GM12878 (cell line): ENCODE results near the gene PNMA8B. TPM values are rescaled to one million over a fixed set of nuclear protein-coding genes. Genes with fewer than 3 reads are reported as not detected.

Source experiments
- ATAC-seq: fragments of 200-7000 bp; cut with Tn5 transposase; 3 replicates; pipeline ENCODE4 v1.9.1; 2020; ENCODE audit warnings: mild to moderate bottlenecking, moderate library complexity
- BruUV-seq: library from RNA; stranded (reverse); fragments of 400-500 nt; replicated peaks from 2 replicates; lab custom pipeline; 2021; lab: Mats Ljungman, UMichigan
- CTCF ChIA-PET: fragments of 300-600 bp; sonication (Branson Sonifier 250); formaldehyde crosslinking; extraction: SDS; loops from one replicate; lab custom pipeline; 2021; ENCODE audit warnings: inconsistent platforms; lab: Yijun Ruan, JAX
- POLR2A ChIA-PET: fragments of 350-600 bp; formaldehyde crosslinking; extraction: SDS; loops from one replicate; lab custom pipeline; 2021; ENCODE audit warnings: inconsistent platforms; lab: Charles Lee
- RAD21 ChIA-PET: fragments of 300-600 bp; sonication (Branson Sonifier 250); formaldehyde crosslinking; loops from one replicate; lab custom pipeline; 2023; ENCODE audit warnings: antibody characterized with exemption; ENCODE audit not compliant: unreplicated experiment; lab: Charles Lee
- SMC1A ChIA-PET: fragments of 300-600 bp; sonication (Branson Sonifier 250); formaldehyde crosslinking; loops from one replicate; lab custom pipeline; 2023; ENCODE audit not compliant: unreplicated experiment, uncharacterized antibody; lab: Charles Lee
- DNase-seq: peaks from one replicate; pipeline ENCODE4 v3.0.0-alpha.2; 2011; ENCODE audit warnings: low read depth, low spot score
- FAIRE-seq: peaks from 3 replicates; lab custom pipeline; 2011; peaks lifted over from hg19 to GRCh38; lab: Jason Lieb, UNC
- H2AFZ ChIP-seq: 2 replicates; pipeline ENCODE4 v1.6.0; 2011; ENCODE audit warnings: low read depth, low read length, control low read depth; ENCODE audit not compliant: control insufficient read depth
- H3K27ac ChIP-seq: 2 replicates; pipeline ENCODE4 v1.5.1; 2011; ENCODE audit warnings: control low read depth; ENCODE audit not compliant: control insufficient read depth, insufficient read depth
- H3K27me3 ChIP-seq, 2 experiments: replicated peaks in 1 of 2; 2 replicates each; pipeline versions ENCODE4 v1.6.0 to v1.6.1; 2011; ENCODE audit warnings: low read length in 1 of 2; ENCODE audit not compliant: control insufficient read depth in 2 of 2, insufficient read depth in 2 of 2
- H3K36me3 ChIP-seq, 2 experiments: 2 replicates each; pipeline ENCODE4 v1.5.1; 2011; ENCODE audit warnings: low read length in 1 of 2; ENCODE audit not compliant: control insufficient read depth in 2 of 2, insufficient read depth in 2 of 2
- H3K4me1 ChIP-seq: 2 replicates; pipeline ENCODE4 v1.6.1; 2011; ENCODE audit warnings: mild to moderate bottlenecking, low read length, moderate library complexity, mixed read lengths; ENCODE audit not compliant: control insufficient read depth, insufficient read depth
- H3K4me2 ChIP-seq: 2 replicates; pipeline ENCODE4 v1.6.0; 2011; ENCODE audit warnings: control low read depth; ENCODE audit not compliant: control insufficient read depth, insufficient read depth
- H3K4me3 ChIP-seq: fragments of 200-600 bp; sonication (generic); 2 replicates; pipeline ENCODE4 v1.5.1; 2016
- H3K79me2 ChIP-seq: 2 replicates; pipeline ENCODE4 v1.6.0; 2011; ENCODE audit warnings: low read length; ENCODE audit not compliant: control insufficient read depth, insufficient read depth
- H3K9ac ChIP-seq: 2 replicates; pipeline ENCODE4 v1.8.0; 2011; ENCODE audit warnings: low read length, control low read depth, mixed read lengths; ENCODE audit not compliant: control insufficient read depth, insufficient read depth
- H3K9me3 ChIP-seq: replicated peaks from 3 replicates; pipeline ENCODE4 v1.5.1; 2011; ENCODE audit warnings: mild to moderate bottlenecking, low read length; ENCODE audit not compliant: control insufficient read depth, insufficient read depth
- H4K20me1 ChIP-seq: 2 replicates; pipeline ENCODE4 v1.6.0; 2011; ENCODE audit not compliant: control insufficient read depth, insufficient read depth
- EZH2 ChIP-seq: IDR thresholded peaks from 2 replicates; pipeline ENCODE4 v1.6.1; 2012; ENCODE audit warnings: low read depth, mild to moderate bottlenecking, control low read depth, inconsistent platforms, low read length, borderline replicate concordance; ENCODE audit not compliant: control insufficient read depth
- FOS ChIP-seq: IDR thresholded peaks from 3 replicates; pipeline ENCODE4 v1.6.1; 2011; ENCODE audit warnings: borderline replicate concordance; ENCODE audit not compliant: insufficient read length; ENCODE audit errors: extremely low read depth
- IRF4 ChIP-seq: IDR thresholded peaks from 2 replicates; pipeline ENCODE4 v1.6.1; 2011; ENCODE audit warnings: low read depth, low read length
- NRF1 ChIP-seq: conservative IDR thresholded peaks from 2 replicates; pipeline ENCODE4 v1.6.1; 2011; ENCODE audit warnings: mild to moderate bottlenecking, low read depth, low read length, improper control_type of control experiment
- PAX5 ChIP-seq: IDR thresholded peaks from 2 replicates; pipeline ENCODE4 v1.6.1; 2011; ENCODE audit warnings: low read depth, low read length, borderline replicate concordance
- RB1 ChIP-seq: fragments of 450-650 bp; formaldehyde crosslinking; IDR thresholded peaks from 2 replicates; pipeline ENCODE4 v1.6.1; 2017; ENCODE audit warnings: mild to moderate bottlenecking, borderline replicate concordance
- SIX5 ChIP-seq: IDR thresholded peaks from 2 replicates; pipeline ENCODE4 v1.6.1; 2011; ENCODE audit warnings: mild to moderate bottlenecking, low read depth, low read length, moderate library complexity; ENCODE audit not compliant: severe bottlenecking
- SRF ChIP-seq, 2 experiments: IDR thresholded peaks; 2 replicates each; pipeline ENCODE4 v1.6.1; 2011; ENCODE audit warnings: low read depth in 2 of 2, low read length in 2 of 2, mild to moderate bottlenecking in 1 of 2, moderate library complexity in 1 of 2
- TARDBP ChIP-seq: IDR thresholded peaks from 2 replicates; pipeline ENCODE4 v1.6.1; 2016; ENCODE audit warnings: borderline replicate concordance
- ZBTB4 ChIP-seq: fragments of 450-650 bp; formaldehyde crosslinking; IDR thresholded peaks from 2 replicates; pipeline ENCODE4 v1.4.0; 2022; ENCODE audit warnings: mild to moderate bottlenecking, moderate library complexity
- WGBS: methylation state at CpG from one replicate; pipeline ENCODE4 v1.1.6; 2016; ENCODE audit warnings: low lambda C conversion rate; ENCODE audit not compliant: insufficient replicate concordance, insufficient coverage; ENCODE audit errors: missing lambda C conversion rate; 5-methylcytosine and 5-hydroxymethylcytosine counted together
- in situ Hi-C: fragments of 300-500 bp; cut with MboI; formaldehyde crosslinking; loops from 9 replicates; pipeline ENCODE4 v1.14.3; 2018; ENCODE audit warnings: mixed read lengths
- intact Hi-C: fragments of 100-400 bp; cut with micrococcal nuclease; formaldehyde crosslinking; loops from one replicate; pipeline ENCODE4 v1.14.2; 2022; ENCODE audit not compliant: unreplicated experiment
- polyA plus RNA-seq, 11 experiments: library from polyadenylated mRNA; depleted of rRNA in 4 of 11; unstranded in 6 of 11; stranded (reverse) in 5 of 11; fragments of >200 nt; fragmentation: Nextera tagmentation in 4 of 11; fragmentation: Illumina TruSeq in 1 of 11; extraction: Ambion mirVana in 4 of 11; extraction: Trizol in 1 of 11; gene quantifications; 1 replicate in 1 of 11; 2 replicates in 10 of 11; pipeline versions ENCODE4 v1.2.1 to v1.2.3, GENCODE V29; 2011 to 2016; ENCODE audit warnings: inconsistent platforms in 2 of 11, missing spikeins in 2 of 11, low read depth in 1 of 11
- total RNA-seq, 4 experiments: library from RNA; depleted of rRNA in 3 of 4; stranded (reverse); fragments of >200 nt in 3 of 4; fragmentation: Illumina TruSeq in 1 of 4; extraction: Trizol in 1 of 4; gene quantifications; 2 replicates each; pipeline versions ENCODE4 v1.2.1 to v1.2.3, GENCODE V29; 2013 to 2021
- TF ChIP-seq, protein P1 (sequence below): fragments of 450-650 bp; IDR thresholded peaks from 2 replicates; pipeline ENCODE4 v1.6.1; 2016; ENCODE audit warnings: mild to moderate bottlenecking, moderate library complexity, borderline replicate concordance

The PNMA8B gene
- total and polyA plus RNA-seq, 10 of the 15 experiments (the other 5 are each of a cell fraction or from before 2014, with no cell fraction given): 0.01 TPM; not detected in 9

- no peak overlapping the region for H2AFZ ChIP-seq
Measured at GRCh38 chr19:46461537-46461936, 34.1 kb downstream of the PNMA8B start.

DNA sequence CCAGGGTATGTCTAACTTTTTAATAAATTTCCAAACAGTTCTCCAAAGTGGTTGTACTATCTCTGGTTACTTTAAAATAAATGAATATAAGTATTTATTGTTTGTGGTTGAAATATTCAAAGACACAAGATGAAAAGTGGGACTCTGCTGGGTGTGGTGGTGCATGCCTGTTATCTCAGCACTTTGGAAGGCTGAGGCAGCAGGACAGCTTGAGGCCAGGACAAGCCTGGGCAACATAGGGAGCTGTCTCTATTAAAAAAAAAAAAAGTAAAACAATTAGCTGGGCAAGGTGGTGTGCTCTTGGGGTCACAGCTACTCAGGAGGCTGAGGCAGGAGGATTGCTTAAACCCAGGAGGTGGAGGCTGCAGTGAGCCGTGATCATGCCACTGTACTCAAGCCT is 34.7 kb downstream of the PNMA8B start:
- H3K9me3 ChIP-seq: no peaks in the 10 kb centered on the region
- H3K9ac ChIP-seq: no peak overlapping the region
- no peaks in the 10 kb centered on the region for H3K27me3 ChIP-seq
- intact Hi-C loops (no loop called here), in situ Hi-C loops (no loop called here)
- ATAC-seq (no peak), DNase-seq (no peak), FAIRE-seq (no peak)
- BruUV-seq: no TSS peak
- POLR2A ChIA-PET: no interaction called here
- CTCF ChIA-PET: no interaction called here
- no peak overlapping the region for H2AFZ ChIP-seq
- H4K20me1 ChIP-seq: no peaks in the 10 kb centered on the region
- no peaks in the 10 kb centered on the region for H3K79me2 ChIP-seq
- H3K4me1 ChIP-seq: peaks cover 4% of the 10 kb centered on the region
- H3K36me3 ChIP-seq: no peaks in the 10 kb centered on the region
- SMC1A ChIA-PET: interaction anchor here (1.6 kb wide), 1 partner anchor 10 kb away, joined by 4 read pairs; no protein-coding TSS in a partner anchor
- H3K4me3 ChIP-seq: no peak overlapping the region
- no peak overlapping the region for H3K4me2 ChIP-seq
- WGBS: 28% methylated on average over 1 of the region's 1 CpG
- H3K27ac ChIP-seq: no peak overlapping the region
- RAD21 ChIA-PET: no interaction called here
- TF ChIP-seq FOS (no peak), RB1 (no peak), SRF (IDR thresholded peaks at IDR 0.05; ENCODE audit: low read depth in 2 of 2, low read length in 2 of 2) (no peak), PAX5 (no peak), NRF1 (no peak), IRF4 (no peak), ZBTB4 (CRISPR knock-in tag) (no peak), SIX5 (no peak), TARDBP (no peak)
- TF ChIP-seq, protein P1, sequence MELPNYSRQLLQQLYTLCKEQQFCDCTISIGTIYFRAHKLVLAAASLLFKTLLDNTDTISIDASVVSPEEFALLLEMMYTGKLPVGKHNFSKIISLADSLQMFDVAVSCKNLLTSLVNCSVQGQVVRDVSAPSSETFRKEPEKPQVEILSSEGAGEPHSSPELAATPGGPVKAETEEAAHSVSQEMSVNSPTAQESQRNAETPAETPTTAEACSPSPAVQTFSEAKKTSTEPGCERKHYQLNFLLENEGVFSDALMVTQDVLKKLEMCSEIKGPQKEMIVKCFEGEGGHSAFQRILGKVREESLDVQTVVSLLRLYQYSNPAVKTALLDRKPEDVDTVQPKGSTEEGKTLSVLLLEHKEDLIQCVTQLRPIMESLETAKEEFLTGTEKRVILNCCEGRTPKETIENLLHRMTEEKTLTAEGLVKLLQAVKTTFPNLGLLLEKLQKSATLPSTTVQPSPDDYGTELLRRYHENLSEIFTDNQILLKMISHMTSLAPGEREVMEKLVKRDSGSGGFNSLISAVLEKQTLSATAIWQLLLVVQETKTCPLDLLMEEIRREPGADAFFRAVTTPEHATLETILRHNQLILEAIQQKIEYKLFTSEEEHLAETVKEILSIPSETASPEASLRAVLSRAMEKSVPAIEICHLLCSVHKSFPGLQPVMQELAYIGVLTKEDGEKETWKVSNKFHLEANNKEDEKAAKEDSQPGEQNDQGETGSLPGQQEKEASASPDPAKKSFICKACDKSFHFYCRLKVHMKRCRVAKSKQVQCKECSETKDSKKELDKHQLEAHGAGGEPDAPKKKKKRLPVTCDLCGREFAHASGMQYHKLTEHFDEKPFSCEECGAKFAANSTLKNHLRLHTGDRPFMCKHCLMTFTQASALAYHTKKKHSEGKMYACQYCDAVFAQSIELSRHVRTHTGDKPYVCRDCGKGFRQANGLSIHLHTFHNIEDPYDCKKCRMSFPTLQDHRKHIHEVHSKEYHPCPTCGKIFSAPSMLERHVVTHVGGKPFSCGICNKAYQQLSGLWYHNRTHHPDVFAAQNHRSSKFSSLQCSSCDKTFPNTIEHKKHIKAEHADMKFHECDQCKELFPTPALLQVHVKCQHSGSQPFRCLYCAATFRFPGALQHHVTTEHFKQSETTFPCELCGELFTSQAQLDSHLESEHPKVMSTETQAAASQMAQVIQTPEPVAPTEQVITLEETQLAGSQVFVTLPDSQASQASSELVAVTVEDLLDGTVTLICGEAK: no peak

More at GRCh38 chr19:46461537-46461936, 34.1 kb downstream of the PNMA8B start:
- BruUV-seq: no TSS peak
- ChIA-PET SMC1A (interaction anchor here (1.6 kb wide), 1 partner anchor 10 kb away, joined by 4 read pairs; no protein-coding TSS in a partner anchor), RAD21 (no interaction called here), POLR2A (interaction anchor here (0.6 kb wide), 2 partner anchors 31 to 1740 kb away, joined by 3 to 4 read pairs; no protein-coding TSS in a partner anchor), CTCF (no interaction called here)
- Histone ChIP-seq H3K36me3 (no peaks in the 10 kb centered on the region), H3K9me3 (no peaks in the 10 kb centered on the region), H3K27ac (no peak overlapping the region), H3K27me3 (no peaks in the 10 kb centered on the region), H3K4me2 (no peak overlapping the region), H3K79me2 (no peaks in the 10 kb centered on the region), H4K20me1 (no peaks in the 10 kb centered on the region), H3K9ac (no peak overlapping the region), H3K4me3 (no peak overlapping the region), H3K4me1 (peaks cover 9% of the 10 kb centered on the region)
- in situ Hi-C loops (no loop called here), intact Hi-C loops (no loop called here)
- ATAC-seq (no peak), FAIRE-seq (no peak), DNase-seq (no peak)
- no peak for TF ChIP-seq EZH2
- WGBS: 11% methylated on average over 1 of the region's 2 CpGs
